Measurements from ENCODE around the gene SUMF1.

Gene SUMF1

DNA sequence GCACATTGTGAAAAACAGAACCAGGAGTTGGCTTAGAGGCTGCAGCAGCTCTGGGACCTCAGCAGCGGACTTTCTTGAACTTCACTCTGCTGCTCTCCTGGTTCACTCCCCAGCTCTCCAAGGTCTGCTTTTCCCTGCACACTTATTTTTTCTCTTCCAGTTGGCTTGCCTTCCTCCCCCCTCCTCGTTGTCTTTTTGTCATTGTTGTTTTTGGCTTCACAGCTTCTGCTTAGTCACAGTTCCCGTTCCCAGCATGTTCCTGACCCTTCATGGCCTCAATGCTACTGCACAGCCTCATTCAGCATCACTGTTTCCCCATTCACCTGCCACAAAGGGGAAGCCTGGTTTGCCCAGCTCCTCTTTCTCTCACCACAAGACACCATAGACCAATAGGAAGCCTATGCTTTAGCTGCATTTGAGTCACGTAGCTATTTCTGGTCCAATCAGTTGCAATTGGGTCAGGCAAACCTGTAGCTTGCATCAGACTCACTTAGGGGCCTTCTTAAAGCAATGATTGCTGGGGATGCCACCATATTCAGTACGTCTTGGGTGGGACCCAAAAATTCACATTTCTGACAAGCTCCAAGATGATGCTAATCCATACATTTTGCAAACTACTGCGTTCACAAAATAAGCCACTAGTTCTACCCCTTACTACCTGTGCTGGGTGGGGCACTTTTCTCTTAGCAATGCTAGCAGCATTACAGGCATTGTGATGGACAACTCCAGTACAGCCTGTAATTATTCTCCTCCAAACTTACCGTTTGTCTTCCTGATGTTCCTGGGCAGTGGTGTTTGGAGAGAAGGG lies 7.8 kb upstream of the SUMF1 start:
- DNase-seq (ENCODE audit: low spot score): no peak
- TF ChIP-seq, protein P1, sequence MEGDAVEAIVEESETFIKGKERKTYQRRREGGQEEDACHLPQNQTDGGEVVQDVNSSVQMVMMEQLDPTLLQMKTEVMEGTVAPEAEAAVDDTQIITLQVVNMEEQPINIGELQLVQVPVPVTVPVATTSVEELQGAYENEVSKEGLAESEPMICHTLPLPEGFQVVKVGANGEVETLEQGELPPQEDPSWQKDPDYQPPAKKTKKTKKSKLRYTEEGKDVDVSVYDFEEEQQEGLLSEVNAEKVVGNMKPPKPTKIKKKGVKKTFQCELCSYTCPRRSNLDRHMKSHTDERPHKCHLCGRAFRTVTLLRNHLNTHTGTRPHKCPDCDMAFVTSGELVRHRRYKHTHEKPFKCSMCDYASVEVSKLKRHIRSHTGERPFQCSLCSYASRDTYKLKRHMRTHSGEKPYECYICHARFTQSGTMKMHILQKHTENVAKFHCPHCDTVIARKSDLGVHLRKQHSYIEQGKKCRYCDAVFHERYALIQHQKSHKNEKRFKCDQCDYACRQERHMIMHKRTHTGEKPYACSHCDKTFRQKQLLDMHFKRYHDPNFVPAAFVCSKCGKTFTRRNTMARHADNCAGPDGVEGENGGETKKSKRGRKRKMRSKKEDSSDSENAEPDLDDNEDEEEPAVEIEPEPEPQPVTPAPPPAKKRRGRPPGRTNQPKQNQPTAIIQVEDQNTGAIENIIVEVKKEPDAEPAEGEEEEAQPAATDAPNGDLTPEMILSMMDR (IDR thresholded peaks at IDR 0.05; ENCODE audit: extremely low read depth, insufficient read depth, missing control alignments): no peak
- in situ Hi-C loops (cut with MboI; ENCODE audit: low pct_unique_long_range_greater_than_20kb, low sequenced_read_pairs, unreplicated experiment): no loop called here

DNA sequence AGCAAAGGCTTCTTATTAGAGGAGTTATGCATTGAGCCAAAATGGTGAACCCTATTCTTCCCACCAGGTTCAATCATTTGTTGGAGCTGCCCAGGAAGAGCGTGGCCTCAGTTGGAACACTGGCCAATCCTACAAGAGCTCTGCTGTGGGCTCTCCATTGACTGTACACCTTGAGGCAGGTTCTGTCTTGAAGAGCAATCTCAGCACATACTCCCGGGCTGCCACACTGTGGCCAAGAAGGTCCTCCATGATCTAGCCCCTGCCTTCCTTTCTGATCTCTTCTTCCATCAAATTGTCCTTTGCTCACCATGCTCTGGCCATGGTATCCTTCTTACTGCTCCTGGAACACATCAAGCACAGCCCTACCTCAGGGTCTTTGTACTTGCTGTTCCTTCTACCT lies 5.7 kb upstream of the SUMF1 start:
- in situ Hi-C loops (cut with MboI; ENCODE audit: low pct_unique_long_range_greater_than_20kb, low sequenced_read_pairs, unreplicated experiment): no loop called here
- TF ChIP-seq, protein P1 (IDR thresholded peaks at IDR 0.05; ENCODE audit: extremely low read depth, insufficient read depth, missing control alignments): no peak
- DNase-seq (ENCODE audit: low spot score): no peak

GRCh38 chr3:4472312-4472711 lies 5.2 kb upstream of the SUMF1 start:
- TF ChIP-seq, protein P1 (IDR thresholded peaks at IDR 0.05; ENCODE audit: extremely low read depth, insufficient read depth, missing control alignments): no peak
- in situ Hi-C loops (cut with MboI; ENCODE audit: low pct_unique_long_range_greater_than_20kb, low sequenced_read_pairs, unreplicated experiment): no loop called here
- DNase-seq (ENCODE audit: low spot score): no peak

- TF ChIP-seq, protein P1 (IDR thresholded peaks at IDR 0.05; ENCODE audit: extremely low read depth, insufficient read depth, missing control alignments): no peak
- in situ Hi-C loops (cut with MboI; ENCODE audit: low pct_unique_long_range_greater_than_20kb, low sequenced_read_pairs, unreplicated experiment): no loop called here
- no peak for DNase-seq (ENCODE audit: low spot score)
Observed at GRCh38 chr3:4471907-4472306, 4.8 kb upstream of the SUMF1 start.

GRCh38 chr3:4467522-4467867 lies 426 bp upstream of the SUMF1 start:
- in situ Hi-C loops (cut with MboI; ENCODE audit: low pct_unique_long_range_greater_than_20kb, low sequenced_read_pairs, unreplicated experiment): no loop called here
- TF ChIP-seq, protein P1 (IDR thresholded peaks at IDR 0.05; ENCODE audit: extremely low read depth, insufficient read depth, missing control alignments): no peak

DNA sequence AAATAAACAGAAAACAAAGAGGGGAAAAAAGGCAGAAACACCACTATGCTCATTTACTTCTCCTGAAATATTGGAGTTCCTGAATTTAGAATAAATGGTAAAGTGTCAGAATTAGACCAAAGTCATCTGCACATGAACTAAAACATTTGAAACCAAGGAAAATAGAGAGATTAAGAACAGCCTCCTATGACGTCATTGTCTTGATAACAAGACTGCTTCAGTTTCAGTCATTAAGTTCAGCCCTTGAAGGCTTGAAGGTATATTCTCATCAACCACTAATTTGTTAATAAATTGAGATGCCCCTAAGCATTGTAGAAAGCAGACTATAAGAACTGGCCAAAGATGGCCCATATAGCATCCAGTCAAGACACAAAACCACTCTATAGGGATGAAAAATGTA lies 2.5 kb downstream of the SUMF1 start:
- in situ Hi-C loops (cut with MboI; ENCODE audit: low pct_unique_long_range_greater_than_20kb, low sequenced_read_pairs, unreplicated experiment): no loop called here

More at GRCh38 chr3:4467522-4467867, 426 bp upstream of the SUMF1 start:
- DNase-seq (ENCODE audit: low spot score): no peak

More for the DNA sequence above, 2.5 kb downstream of the SUMF1 start:
- TF ChIP-seq, protein P1 (IDR thresholded peaks at IDR 0.05; ENCODE audit: extremely low read depth, insufficient read depth, missing control alignments): no peak
- no peak for DNase-seq (ENCODE audit: low spot score)

Data from GM13977 (cell line).